HCT116 (cell line): ENCODE measurements around the gene ZDHHC21. TPM values are rescaled to one million over a fixed set of nuclear protein-coding genes. Genes with fewer than 3 reads are reported as not detected.

Experiments used
- ATAC-seq: fragments of 200-7000 bp; cut with Tn5 transposase; 2 replicates; pipeline ENCODE4 v1.9.1; 2020; ENCODE audit warnings: mild to moderate bottlenecking, moderate library complexity
- BruUV-seq: library from RNA; stranded (reverse); fragments of 400-500 nt; replicated peaks from 2 replicates; lab custom pipeline; 2021; lab: Mats Ljungman, UMichigan
- CTCF ChIA-PET: fragments of 300-600 bp; sonication (Branson Sonifier 250); formaldehyde crosslinking; loops from one replicate; lab custom pipeline; 2021; ENCODE audit warnings: antibody characterized with exemption; lab: Charles Lee
- POLR2A ChIA-PET: fragments of 300-600, 350-600 bp; sonication (Branson Sonifier 250); formaldehyde crosslinking; loops from one replicate; lab custom pipeline; 2021; ENCODE audit warnings: antibody characterized with exemption; lab: Charles Lee
- RAD21 ChIA-PET, 2 experiments: fragments of 300-600 bp; sonication (Branson Sonifier 250); formaldehyde crosslinking; loops; one replicate each; lab custom pipeline; 2023; ENCODE audit warnings: low total read pairs in 2 of 2; ENCODE audit not compliant: uncharacterized antibody in 2 of 2, unreplicated experiment in 2 of 2, low non-redundant PET in 1 of 2; lab: Charles Lee
- DNase-seq: peaks from one replicate; pipeline ENCODE4 v3.0.0-alpha.2; 2010; ENCODE audit warnings: low read depth, low spot score
- H2AFZ ChIP-seq: fragments of 200-600 bp; shearing (Covaris generic), sonication (generic); 2 replicates; pipeline ENCODE4 v1.6.1; 2017; ENCODE audit warnings: low read depth, mixed run types, mixed read lengths, antibody characterized with exemption, low read length; ENCODE audit not compliant: poor library complexity, severe bottlenecking
- H3K27ac ChIP-seq: 2 replicates; pipeline ENCODE4 v1.5.1; 2012; ENCODE audit warnings: low read depth, low read length
- H3K27me3 ChIP-seq: fragments of 200-600 bp; sonication (generic); 2 replicates; pipeline ENCODE4 v1.6.1; 2016; ENCODE audit warnings: mixed run types, low read length, mixed read lengths; ENCODE audit not compliant: insufficient read depth
- H3K36me3 ChIP-seq, 2 experiments: fragments of 200-500 bp in 1 of 2; fragments of 200-600 bp in 1 of 2; sonication (Bioruptor generic) in 1 of 2; sonication (generic) in 1 of 2; 2 replicates each; pipeline versions ENCODE4 v1.5.1 to v1.6.1; 2014 to 2016; ENCODE audit warnings: low read length in 2 of 2, inconsistent platforms in 1 of 2, mixed read lengths in 1 of 2, mixed run types in 1 of 2; ENCODE audit not compliant: insufficient read depth in 2 of 2, control insufficient read depth in 1 of 2
- H3K4me1 ChIP-seq, 2 experiments: fragments of 200-600 bp in 1 of 2; sonication (generic) in 1 of 2; 2 replicates each; pipeline versions ENCODE4 v1.5.1 to v1.6.1; 2012 to 2017; ENCODE audit warnings: low read length in 2 of 2, inconsistent platforms in 1 of 2, mild to moderate bottlenecking in 1 of 2, mixed read lengths in 1 of 2, mixed run types in 1 of 2, moderate library complexity in 1 of 2; ENCODE audit not compliant: insufficient read depth in 2 of 2, control insufficient read depth in 1 of 2
- H3K4me2 ChIP-seq: fragments of 200-600 bp; sonication (generic); 2 replicates; pipeline ENCODE4 v1.6.1; 2017; ENCODE audit warnings: mixed run types, low read length, mixed read lengths
- H3K4me3 ChIP-seq, 2 experiments: fragments of 200-600 bp in 1 of 2; sonication (generic) in 1 of 2; replicated peaks in 1 of 2; 2 replicates each; pipeline ENCODE4 v1.5.1; 2011 to 2016; ENCODE audit warnings: low read length in 2 of 2, control low read depth in 1 of 2, low read depth in 1 of 2, mild to moderate bottlenecking in 1 of 2, mixed read lengths in 1 of 2, mixed run types in 1 of 2
- H3K79me2 ChIP-seq: fragments of 200-600 bp; sonication (generic); 2 replicates; pipeline ENCODE4 v1.6.1; 2017; ENCODE audit warnings: mild to moderate bottlenecking, mixed run types, low read length, moderate library complexity, mixed read lengths; ENCODE audit not compliant: insufficient read depth
- H3K9ac ChIP-seq: fragments of 200-600 bp; sonication (generic); 2 replicates; pipeline ENCODE4 v1.6.1; 2016; ENCODE audit warnings: low read length, mixed read lengths
- H3K9me2 ChIP-seq: fragments of 200-600 bp; sonication (generic), shearing (Covaris generic); 2 replicates; pipeline ENCODE4 v1.6.1; 2017; ENCODE audit warnings: mixed run types, mild to moderate bottlenecking, moderate library complexity; ENCODE audit not compliant: insufficient read depth
- H3K9me3 ChIP-seq, 2 experiments: fragments of 200-500 bp in 1 of 2; fragments of 200-600 bp in 1 of 2; sonication (Bioruptor generic) in 1 of 2; sonication (generic) in 1 of 2; 2 replicates each; pipeline ENCODE4 v1.6.1; 2014 to 2017; ENCODE audit warnings: low read length in 2 of 2, mixed read lengths in 2 of 2, inconsistent platforms in 1 of 2, low read depth in 1 of 2, mild to moderate bottlenecking in 1 of 2, mixed run types in 1 of 2, moderate library complexity in 1 of 2; ENCODE audit not compliant: control insufficient read depth in 1 of 2, insufficient read depth in 1 of 2
- H4K20me1 ChIP-seq: fragments of 200-600 bp; sonication (generic), shearing (Covaris generic); 2 replicates; pipeline ENCODE4 v1.6.1; 2017; ENCODE audit warnings: mixed run types, mild to moderate bottlenecking, moderate library complexity; ENCODE audit not compliant: insufficient read depth
- ATF3 ChIP-seq: IDR thresholded peaks from 2 replicates; pipeline ENCODE4 v1.6.1; 2012
- CTCF ChIP-seq, 3 experiments: fragments of 200-600 bp in 1 of 3; sonication (generic) in 1 of 3; IDR thresholded peaks in 2 of 3; conservative IDR thresholded peaks in 1 of 3; 2 replicates each; pipeline ENCODE4 v1.5.1; 2012 to 2017; ENCODE audit warnings: low read depth in 2 of 3, low read length in 2 of 3, antibody characterized with exemption in 1 of 3, borderline replicate concordance in 1 of 3, control low read depth in 1 of 3, mild to moderate bottlenecking in 1 of 3, mixed read lengths in 1 of 3, mixed run types in 1 of 3, moderate library complexity in 1 of 3; ENCODE audit not compliant: insufficient read depth in 1 of 3
- EGR1 ChIP-seq: IDR thresholded peaks from 2 replicates; pipeline ENCODE4 v1.6.1; 2012; ENCODE audit warnings: low read depth
- EZH2 ChIP-seq: fragments of 200-600 bp; sonication (generic); IDR thresholded peaks from 2 replicates; pipeline ENCODE4 v1.6.1; 2017; ENCODE audit warnings: antibody characterized with exemption, mixed run types
- EZH2phosphoT487 ChIP-seq: fragments of 200-600 bp; IDR thresholded peaks from 2 replicates; pipeline ENCODE4 v1.6.1; 2018; ENCODE audit warnings: antibody characterized with exemption, borderline replicate concordance
- FOSL1 ChIP-seq: IDR thresholded peaks from 2 replicates; pipeline ENCODE4 v1.6.1; 2012; ENCODE audit warnings: low read depth
- POLR2A ChIP-seq: IDR thresholded peaks from 2 replicates; pipeline ENCODE4 v1.7.0; 2011; ENCODE audit warnings: borderline replicate concordance; ENCODE audit not compliant: insufficient read depth, insufficient read length; ENCODE audit errors: extremely low read depth
- TCF7L2 ChIP-seq: IDR thresholded peaks from 2 replicates; pipeline ENCODE4 v1.7.0; 2011; ENCODE audit warnings: borderline replicate concordance, inconsistent platforms; ENCODE audit not compliant: insufficient read depth, insufficient read length; ENCODE audit errors: extremely low read depth
- ZFX ChIP-seq: fragments of 450-650 bp; IDR thresholded peaks from 2 replicates; pipeline ENCODE4 v1.6.1; 2017
- ZNF274 ChIP-seq: fragments of 200-500 bp; sonication (Bioruptor generic); IDR thresholded peaks from 2 replicates; pipeline ENCODE4 v1.6.1; 2014; ENCODE audit warnings: mild to moderate bottlenecking, low read depth, low read length, inconsistent platforms
- intact Hi-C: fragments of 100-400 bp; cut with micrococcal nuclease; formaldehyde crosslinking; loops from 2 replicates; pipeline ENCODE4 v1.10.0; 2022
- total RNA-seq: library from RNA; stranded (reverse); gene quantifications from one replicate; pipeline ENCODE4 v1.2.1, GENCODE V29; 2021; ENCODE audit not compliant: unreplicated experiment

Gene ZDHHC21
- total RNA-seq, 1 experiment from 2014 or later, result 5.9 TPM

GRCh38 chr9:14702200-14702720, 9.0 kb upstream of the ZDHHC21 start (continued):
- TF ChIP-seq EZH2phosphoT487 (no peak), FOSL1 (no peak), ZFX (no peak), EZH2 (no peak), ATF3 (no peak), POLR2A (no peak), TCF7L2 (no peak), ZNF274 (no peak)

- Histone ChIP-seq H3K9ac (peak overlapping the region; percentile 57), H3K9me3 (no peaks in the 10 kb centered on the region), H3K4me1 (peaks cover 0 to 12% of the 10 kb centered on the region in 2 experiments; a peak in 3 of 4 replicates), H3K36me3 (peaks cover 0 to 6% of the 10 kb centered on the region in 2 experiments; a peak in 2 of 4 replicates), H3K4me3 (peak overlapping the region; percentile 63 to 73), H3K79me2 (peaks cover 7% of the 10 kb centered on the region), H3K9me2 (no peaks in the 10 kb centered on the region), H3K4me2 (peak overlapping the region; percentile 90), H4K20me1 (no peaks in the 10 kb centered on the region), H3K27ac (no peak overlapping the region; the same call in 1 of the 2 replicates), H3K27me3 (no peaks in the 10 kb centered on the region), H2AFZ (no peak overlapping the region)
- TF ChIP-seq EGR1 (no peak), POLR2A (no peak), ATF3 (no peak), CTCF (IDR thresholded peaks at IDR 0.05 in 2 of 3, conservative IDR thresholded peaks at IDR 0.05 in 1 of 3; ENCODE audit: borderline replicate concordance in 1 of 3, insufficient read depth in 1 of 3, low read depth in 2 of 3, low read length in 2 of 3) (no peak)
- RAD21 ChIA-PET, result no interaction called here
- no TSS peak for BruUV-seq
- ATAC-seq (peak; percentile 81), DNase-seq (no peak)
- POLR2A ChIA-PET, result no interaction called here
- CTCF ChIA-PET, result no interaction called here
- intact Hi-C loops, result no loop called here
These were observed 572 bp downstream of the ZDHHC21 start for GRCh38 chr9:14692470-14693250.
